Measurements from ENCODE around the gene PIK3R5.

DNA sequence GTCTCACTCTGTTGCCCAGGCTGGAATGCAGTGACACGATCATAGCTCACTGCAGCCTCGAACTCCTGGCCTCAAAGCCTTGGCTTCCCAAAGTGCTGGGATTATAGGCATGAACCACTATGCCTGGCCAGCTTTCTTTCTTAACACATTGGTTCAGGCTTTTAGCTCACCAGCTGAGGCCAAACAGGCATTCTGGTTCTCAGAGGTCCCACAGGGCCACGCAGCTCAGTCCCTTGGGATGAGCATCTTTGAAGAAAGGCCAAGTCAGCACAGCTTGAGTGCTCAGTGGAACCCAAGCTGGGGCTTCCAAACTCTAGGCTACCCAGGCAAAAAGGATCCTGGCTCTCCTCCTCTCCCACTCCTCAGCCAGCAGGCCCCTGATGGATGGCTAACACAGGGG lies 2.5 kb downstream of the PIK3R5 start:
- TF ChIP-seq, protein P1, sequence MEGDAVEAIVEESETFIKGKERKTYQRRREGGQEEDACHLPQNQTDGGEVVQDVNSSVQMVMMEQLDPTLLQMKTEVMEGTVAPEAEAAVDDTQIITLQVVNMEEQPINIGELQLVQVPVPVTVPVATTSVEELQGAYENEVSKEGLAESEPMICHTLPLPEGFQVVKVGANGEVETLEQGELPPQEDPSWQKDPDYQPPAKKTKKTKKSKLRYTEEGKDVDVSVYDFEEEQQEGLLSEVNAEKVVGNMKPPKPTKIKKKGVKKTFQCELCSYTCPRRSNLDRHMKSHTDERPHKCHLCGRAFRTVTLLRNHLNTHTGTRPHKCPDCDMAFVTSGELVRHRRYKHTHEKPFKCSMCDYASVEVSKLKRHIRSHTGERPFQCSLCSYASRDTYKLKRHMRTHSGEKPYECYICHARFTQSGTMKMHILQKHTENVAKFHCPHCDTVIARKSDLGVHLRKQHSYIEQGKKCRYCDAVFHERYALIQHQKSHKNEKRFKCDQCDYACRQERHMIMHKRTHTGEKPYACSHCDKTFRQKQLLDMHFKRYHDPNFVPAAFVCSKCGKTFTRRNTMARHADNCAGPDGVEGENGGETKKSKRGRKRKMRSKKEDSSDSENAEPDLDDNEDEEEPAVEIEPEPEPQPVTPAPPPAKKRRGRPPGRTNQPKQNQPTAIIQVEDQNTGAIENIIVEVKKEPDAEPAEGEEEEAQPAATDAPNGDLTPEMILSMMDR (IDR thresholded peaks at IDR 0.05): no peak
- no peak for TF ChIP-seq EZH2 (IDR thresholded peaks at IDR 0.05; ENCODE audit: borderline replicate concordance, insufficient read depth, low read depth, low read length, poor library complexity, severe bottlenecking)

Data from B cell (primary cell).